Colonic mucosa (tissue), 4 donors: ENCODE data around the gene CPAMD8. TPM values are rescaled to one million over a fixed set of nuclear protein-coding genes. Genes with fewer than 3 reads are reported as not detected.
"Not testable (repeated sequence)": the region's sequence is repeated elsewhere in the genome, so short reads cannot be mapped to it uniquely, and the experiment has no call there.

ENCODE experiments used
- DNase-seq: peaks from one replicate; pipeline ENCODE4 v3.0.0-alpha.2; 2020
- H3K27ac ChIP-seq: fragments of 200-600 bp; one replicate; pipeline ENCODE4 v1.8.0; 2021
- H3K27me3 ChIP-seq: fragments of 200-600 bp; one replicate; pipeline ENCODE4 v1.8.0; 2021
- H3K36me3 ChIP-seq: fragments of 200-600 bp; one replicate; pipeline ENCODE4 v1.8.0; 2021
- H3K4me1 ChIP-seq: fragments of 200-600 bp; one replicate; pipeline ENCODE4 v1.8.0; 2021; ENCODE audit warnings: mild to moderate bottlenecking
- H3K4me3 ChIP-seq: fragments of 200-600 bp; one replicate; pipeline ENCODE4 v1.8.0; 2021
- H3K9ac ChIP-seq, 2 donors: one replicate each; pipeline ENCODE4 v1.7.0; 2013; ENCODE audit warnings: control low read depth in 2 of 2, low read depth in 2 of 2, low read length in 2 of 2
- H3K9me3 ChIP-seq: fragments of 200-600 bp; one replicate; pipeline ENCODE4 v1.8.0; 2021
- CTCF ChIP-seq: fragments of 200-600 bp; IDR thresholded peaks from one replicate; pipeline ENCODE4 v1.8.0; 2022; ENCODE audit warnings: antibody characterized with exemption, mild to moderate bottlenecking
- intact Hi-C: fragments of 100-400 bp; cut with DNase I; formaldehyde crosslinking; loops from one replicate; pipeline ENCODE4 v1.14.1; 2022
- total RNA-seq, 2 donors: library from RNA; stranded (reverse); fragmentation: NEBNext Ultra II Directional in 1 of 2; extraction: Animal tissue kit (Norgen Biotek cat#: 25700) in 1 of 2; gene quantifications; one replicate each; pipeline ENCODE4 v1.2.1, GENCODE V29; 2021
- donor health status: healthy.
- donor health status: DM: no; HTN: no; CAD: no.
- donor health status: DM: no; HTN: no; CAD: no.

The CPAMD8 gene
- total RNA-seq, 2 donors from 2014 or later = 1.8 to 3.5 TPM

DNA sequence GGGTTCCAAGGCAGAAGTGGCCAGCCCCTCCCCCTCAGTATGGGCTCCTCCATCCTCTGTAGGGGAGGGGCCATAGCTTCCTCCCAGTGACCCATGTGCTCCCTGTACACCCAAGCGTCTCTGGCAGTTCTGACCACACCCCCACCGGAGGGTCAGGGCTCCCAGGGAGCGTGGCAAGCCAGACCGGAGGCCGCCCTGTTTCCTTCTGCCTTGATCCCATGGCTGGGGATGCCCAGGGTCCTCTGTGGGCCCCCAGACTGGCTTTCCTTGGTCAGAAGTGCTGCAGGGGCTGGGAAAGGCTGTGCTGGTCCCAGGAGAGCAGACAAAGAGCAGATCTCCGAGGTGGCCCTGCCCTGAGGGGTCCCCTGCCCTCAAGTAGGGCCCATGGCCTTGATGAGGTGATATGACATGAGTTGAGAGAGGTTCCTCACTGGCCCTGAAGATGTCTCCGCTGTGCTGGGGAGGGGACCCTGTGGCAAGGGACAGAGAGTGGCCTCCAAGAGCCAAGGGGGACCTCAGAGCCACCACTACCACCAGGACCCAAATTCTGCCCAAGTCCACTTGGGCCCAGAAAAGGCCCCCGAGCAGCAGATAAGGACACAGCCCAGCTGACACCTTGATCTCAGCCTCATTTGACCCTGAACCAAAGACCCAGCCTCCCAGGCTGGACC is 145.6 kb downstream of the CPAMD8 start:
- Histone ChIP-seq H3K36me3 (peaks cover 8% of the 10 kb centered on the region), H3K4me1 (no peaks in the 10 kb centered on the region), H3K9me3 (no peaks in the 10 kb centered on the region), H3K9ac (no peak overlapping the region), H3K27me3 (no peaks in the 10 kb centered on the region), H3K4me3 (no peak overlapping the region), H3K27ac (no peak overlapping the region)
- intact Hi-C loops = no loop called here
- no peak for TF ChIP-seq CTCF
- no peak for DNase-seq

- no peak for TF ChIP-seq CTCF
- DNase-seq = no peak
- H3K36me3 ChIP-seq = peaks cover 8% of the 10 kb centered on the region
- H3K4me3 ChIP-seq = no peak overlapping the region
- no peak overlapping the region for H3K9ac ChIP-seq
- no peaks in the 10 kb centered on the region for H3K9me3 ChIP-seq
- H3K4me1 ChIP-seq = no peaks in the 10 kb centered on the region
- no peak overlapping the region for H3K27ac ChIP-seq
- no peaks in the 10 kb centered on the region for H3K27me3 ChIP-seq
- intact Hi-C loops = no loop called here
These were observed 148.2 kb downstream of the CPAMD8 start for GRCh38 chr19:16878181-16878965.

- intact Hi-C loops = no loop called here
- Histone ChIP-seq H3K4me1 (no peaks in the 10 kb centered on the region), H3K27ac (no peak overlapping the region), H3K9me3 (no peaks in the 10 kb centered on the region), H3K4me3 (no peak overlapping the region), H3K9ac (no peak overlapping the region), H3K27me3 (no peaks in the 10 kb centered on the region), H3K36me3 (peaks cover 8% of the 10 kb centered on the region)
- no peak for DNase-seq
- TF ChIP-seq CTCF = no peak
These were observed 149.0 kb downstream of the CPAMD8 start for GRCh38 chr19:16877581-16877980.

GRCh38 chr19:16876904-16877361 is 149.7 kb downstream of the CPAMD8 start:
- no peak for DNase-seq
- no peaks in the 10 kb centered on the region for H3K9me3 ChIP-seq
- no peak for TF ChIP-seq CTCF
- H3K4me1 ChIP-seq = no peaks in the 10 kb centered on the region
- no peak overlapping the region for H3K9ac ChIP-seq
- intact Hi-C loops = no loop called here
- no peaks in the 10 kb centered on the region for H3K27me3 ChIP-seq
- H3K36me3 ChIP-seq = peaks cover 8% of the 10 kb centered on the region
- no peak overlapping the region for H3K4me3 ChIP-seq
- H3K27ac ChIP-seq = no peak overlapping the region

DNA sequence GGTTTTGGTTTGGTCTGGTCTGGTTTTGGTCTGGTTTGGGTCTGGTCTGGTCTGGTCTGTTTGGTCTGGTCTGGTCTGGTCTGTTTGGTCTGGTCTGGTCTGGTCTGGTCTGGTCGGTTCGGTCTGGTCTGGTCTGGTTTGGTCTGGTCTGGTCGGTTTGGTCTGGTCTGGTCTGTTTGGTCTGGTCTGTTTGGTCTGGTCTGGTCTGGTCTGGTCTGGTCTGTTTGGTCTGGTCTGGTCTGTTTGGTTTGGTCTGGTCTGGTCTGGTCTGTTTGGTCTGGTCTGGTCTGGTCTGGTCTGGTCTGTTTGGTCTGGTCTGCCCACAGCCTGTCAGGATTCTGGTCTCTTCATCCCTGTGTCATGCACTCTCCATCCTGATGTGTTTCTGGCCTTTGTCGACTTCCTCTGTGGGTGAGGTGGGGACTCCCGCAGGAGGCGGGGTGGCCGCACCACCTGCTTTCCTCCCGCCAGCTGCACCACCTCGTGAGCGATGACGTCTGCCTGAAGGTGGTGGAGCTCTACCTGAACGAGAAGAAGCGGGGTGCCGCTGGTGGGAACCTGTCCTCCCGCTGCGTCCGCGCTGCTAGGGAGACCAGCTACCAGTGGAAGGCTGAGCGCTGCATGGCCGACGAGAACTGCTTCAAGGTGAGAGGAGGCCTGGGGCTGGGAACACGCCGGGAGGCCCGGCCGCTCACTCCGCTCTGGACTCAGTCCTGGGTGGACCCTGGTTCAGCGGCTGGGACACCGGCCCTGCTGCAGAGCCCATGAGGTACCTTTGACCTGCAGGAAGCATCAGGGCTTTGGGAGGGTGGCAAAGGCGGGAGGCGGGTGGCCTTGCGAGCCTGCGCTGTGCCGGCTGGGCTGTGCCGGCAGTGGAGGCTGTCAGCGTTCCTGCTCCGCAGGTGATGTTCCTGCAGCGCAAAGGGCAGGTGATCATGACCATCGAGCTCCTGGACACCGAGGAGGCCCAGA is 150.7 kb downstream of the CPAMD8 start:
- intact Hi-C loops = no loop called here

GRCh38 chr19:16874978-16875299 is 151.7 kb downstream of the CPAMD8 start:
- H3K9me3 ChIP-seq, intact Hi-C loops, H3K9ac ChIP-seq, H3K27ac ChIP-seq, H3K27me3 ChIP-seq, H3K36me3 ChIP-seq, DNase-seq, H3K4me3 ChIP-seq, H3K4me1 ChIP-seq: not testable (repeated sequence)

More for the DNA sequence above, 150.7 kb downstream of the CPAMD8 start:
- Histone ChIP-seq H3K9me3 (no peaks in the 10 kb centered on the region), H3K27ac (no peak overlapping the region), H3K4me1 (no peaks in the 10 kb centered on the region), H3K36me3 (peaks cover 8% of the 10 kb centered on the region), H3K4me3 (no peak overlapping the region), H3K27me3 (no peaks in the 10 kb centered on the region), H3K9ac (no peak overlapping the region)
- no peak for TF ChIP-seq CTCF
- no peak for DNase-seq
